HG02970 (cell line): Measurements from ENCODE around the gene CEBPB.

Experiments used
- ATAC-seq: cut with Tn5 transposase; IDR thresholded peaks from one replicate; pipeline ENCODE4 v1.9.1; 2021; ENCODE audit warnings: mild to moderate bottlenecking, moderate library complexity, moderate number of reproducible peaks; ENCODE audit not compliant: unreplicated experiment, low FRiP score

Gene CEBPB

DNA sequence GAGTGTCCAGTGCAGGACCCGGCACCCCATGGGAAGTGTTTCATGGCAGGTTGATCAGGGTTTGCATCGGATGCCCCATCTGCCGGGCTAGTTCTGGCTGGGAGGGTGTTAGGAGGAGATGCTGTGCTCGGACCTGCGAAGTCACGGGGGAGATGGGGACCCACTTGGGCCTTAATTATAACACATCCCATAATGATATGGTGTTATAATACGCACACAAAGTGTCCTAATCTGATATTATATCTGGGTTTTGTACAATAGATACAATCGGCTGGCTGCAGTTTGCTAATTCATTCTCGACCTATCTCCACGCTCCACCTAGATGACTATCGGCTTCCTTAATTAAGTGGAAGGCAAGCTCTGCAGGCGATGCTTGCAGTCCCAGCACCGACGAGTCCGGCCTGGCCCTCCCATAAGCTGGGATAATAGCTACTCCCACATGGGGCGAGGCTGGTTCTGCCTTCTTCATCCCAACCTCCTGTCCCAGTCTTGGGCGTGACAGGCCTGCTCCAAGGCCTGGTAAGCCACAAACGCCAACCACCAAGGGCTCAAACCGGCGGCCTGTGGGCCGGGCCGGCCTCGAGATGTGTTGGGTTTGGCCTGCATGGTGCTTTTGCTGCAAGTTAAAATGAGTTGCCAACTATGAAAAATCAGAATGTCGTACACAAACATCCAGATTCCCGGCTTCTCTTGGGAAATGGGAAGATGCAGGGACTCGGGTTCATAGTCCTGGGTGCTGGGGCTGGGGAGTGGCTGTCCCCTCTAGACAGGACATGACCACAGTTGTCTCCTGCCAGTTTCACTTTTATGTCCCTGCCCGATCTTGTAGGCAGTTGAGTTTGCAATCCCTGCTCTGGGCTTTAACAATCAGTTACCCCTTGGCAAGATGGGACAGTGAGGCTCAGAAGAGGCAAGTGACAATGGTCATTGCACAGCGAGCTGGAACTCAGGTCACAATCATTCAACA lies 32.7 kb downstream of the CEBPB start:
- no peak for ATAC-seq

DNA sequence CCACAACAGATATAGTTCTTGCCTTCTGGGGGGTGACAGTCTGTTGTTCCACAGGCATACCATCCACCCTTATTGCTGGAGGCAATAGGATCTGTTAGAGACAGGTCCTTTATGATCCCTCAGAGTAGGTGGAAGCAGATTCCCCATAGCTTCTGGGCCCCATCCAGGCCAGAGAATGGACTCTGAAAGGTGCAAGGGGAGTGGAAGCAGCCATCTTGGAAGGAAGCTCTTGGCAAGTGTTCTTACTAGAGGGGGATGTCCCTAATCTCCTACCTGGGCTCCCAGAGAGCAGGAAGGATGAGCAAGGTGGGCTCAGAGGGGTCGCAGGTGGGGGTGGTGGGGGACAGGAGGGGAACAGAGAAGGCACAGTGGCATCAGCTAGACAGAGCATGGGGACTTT lies 33.4 kb downstream of the CEBPB start:
- no peak for ATAC-seq

DNA sequence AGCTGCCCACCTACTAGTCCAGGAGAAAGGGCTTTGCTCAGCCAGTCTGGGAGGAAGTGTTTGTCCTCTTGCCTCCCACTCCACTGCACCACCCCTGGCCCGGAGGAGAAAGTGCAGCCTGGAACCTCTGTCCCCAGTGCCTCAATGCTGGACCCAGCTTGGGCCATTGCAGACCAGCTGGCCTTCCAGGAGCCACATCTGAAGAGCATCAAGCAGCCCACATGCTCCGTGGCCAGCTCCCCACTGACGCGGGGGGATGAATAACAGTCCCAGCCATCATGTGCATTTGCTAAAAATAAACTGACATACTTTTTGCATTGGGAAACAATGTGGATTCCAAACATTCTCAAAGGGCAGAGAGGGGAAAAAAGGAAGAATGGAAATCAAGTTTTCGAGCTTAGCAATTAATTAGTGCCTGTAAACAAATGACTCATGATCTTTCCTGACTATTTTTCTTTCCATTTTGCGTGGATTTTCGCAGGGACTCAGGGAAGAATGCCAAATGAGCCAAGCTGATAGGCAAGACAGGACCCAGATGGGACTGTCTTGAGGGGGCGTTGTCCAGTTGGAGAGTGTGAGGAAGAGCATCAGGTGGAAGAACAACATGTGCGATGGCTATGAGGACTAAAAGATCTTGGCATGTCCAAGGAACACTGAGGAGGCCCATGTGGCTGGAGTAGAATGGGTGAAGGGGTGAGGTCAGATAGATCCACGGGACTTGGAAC lies 34.1 kb downstream of the CEBPB start:
- no peak for ATAC-seq

DNA sequence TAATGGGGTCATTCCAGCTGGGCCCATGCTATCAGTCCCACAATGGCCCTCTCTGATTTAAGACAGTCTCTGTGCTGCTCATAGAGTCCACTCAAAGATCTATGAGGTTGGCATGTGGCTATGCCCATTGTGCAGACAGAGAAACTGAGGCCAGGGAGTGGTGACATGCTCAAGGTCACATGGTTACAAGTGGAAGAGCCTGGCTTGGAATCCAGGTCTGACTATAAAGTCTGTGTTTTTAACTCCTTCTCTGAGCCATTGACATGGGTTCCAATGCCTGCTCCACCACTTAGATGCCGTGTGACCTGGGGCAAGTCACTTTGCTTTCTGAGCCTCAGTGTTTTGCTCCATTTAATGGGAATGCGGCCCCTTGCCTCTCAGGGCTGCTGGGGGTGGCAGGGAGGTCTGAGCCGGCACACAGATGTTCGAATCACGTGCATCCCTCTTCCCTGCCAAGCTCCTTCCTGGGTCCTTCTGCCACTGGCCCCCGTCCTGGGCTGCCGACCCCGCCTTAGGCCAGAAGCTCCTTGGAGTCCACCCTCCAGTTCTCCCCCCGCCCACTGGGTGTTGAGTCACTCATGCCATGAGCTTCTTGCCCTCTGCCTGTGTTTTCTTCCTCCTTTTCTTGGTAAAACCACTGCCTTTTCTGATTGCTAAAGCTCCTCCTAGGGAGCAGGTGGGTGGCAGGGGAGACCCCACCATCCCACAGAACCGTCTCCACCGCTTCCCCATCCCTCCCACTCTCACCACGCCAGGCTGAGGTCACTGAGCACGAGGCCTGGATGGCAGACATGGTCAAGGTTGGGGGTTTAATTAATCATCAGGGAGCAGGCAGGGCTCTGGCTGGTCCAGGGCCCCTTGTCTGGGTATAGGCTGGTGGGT lies 35.7 kb downstream of the CEBPB start:
- no peak for ATAC-seq

DNA sequence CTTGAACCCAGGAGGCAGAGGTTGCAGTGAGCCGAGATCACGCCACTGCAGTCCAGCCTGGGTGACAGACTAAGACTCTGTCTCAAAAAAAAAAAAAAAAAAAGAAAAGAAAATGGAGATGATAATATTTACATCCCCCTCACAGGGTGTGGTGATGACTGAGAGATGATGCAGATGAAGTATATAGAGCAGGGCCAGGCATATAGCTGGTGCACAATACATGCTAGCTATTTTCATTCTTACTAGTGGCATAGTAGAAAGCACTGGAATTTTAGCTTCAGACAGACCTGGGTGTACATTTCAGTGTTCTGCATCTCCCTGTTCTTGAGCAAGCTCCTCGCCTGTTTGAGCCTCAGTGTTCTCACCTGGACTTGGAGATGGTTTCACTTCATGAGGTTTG lies 36.9 kb downstream of the CEBPB start:
- ATAC-seq: no peak

DNA sequence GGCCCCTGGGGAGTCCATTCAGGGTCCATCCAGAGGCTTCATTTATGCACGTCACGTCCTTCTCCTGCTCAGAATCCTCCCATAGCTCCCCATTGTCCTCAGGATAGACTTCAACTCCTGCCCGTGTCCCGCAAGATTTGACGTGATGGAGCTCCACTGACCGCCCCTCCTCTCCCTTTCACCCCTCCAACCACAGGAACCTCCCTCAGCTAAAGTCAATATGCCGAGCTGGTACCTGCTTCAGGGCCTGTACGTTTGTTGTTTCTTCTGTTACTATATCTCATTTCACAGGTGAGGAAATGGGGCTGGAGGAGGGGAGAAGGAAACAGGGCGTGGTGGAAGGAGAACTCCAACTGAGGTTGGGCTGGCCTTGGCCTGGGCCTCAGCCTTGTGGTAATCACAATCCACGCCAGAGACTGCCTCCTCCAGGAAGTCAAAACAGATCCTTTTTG lies 38.6 kb downstream of the CEBPB start:
- no peak for ATAC-seq

DNA sequence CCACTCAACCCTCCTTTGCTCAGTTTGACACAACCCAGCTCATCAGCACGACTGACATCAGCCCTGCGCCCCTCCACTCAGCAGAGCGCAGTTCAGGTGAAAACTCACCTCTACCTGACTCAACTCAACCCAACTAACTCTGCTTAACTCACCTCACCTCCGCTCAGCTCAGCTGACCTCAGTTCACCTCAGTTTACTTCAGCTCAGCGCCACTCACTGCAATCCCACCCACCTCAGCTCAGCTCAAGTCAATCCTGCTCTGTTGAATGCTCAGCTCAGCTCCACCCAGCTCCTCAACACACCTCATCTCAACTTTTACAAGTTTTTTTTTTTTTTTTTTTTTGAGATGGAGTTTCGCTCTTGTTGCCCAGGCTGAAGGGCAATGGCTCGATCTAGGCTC lies 39.6 kb downstream of the CEBPB start:
- no peak for ATAC-seq

DNA sequence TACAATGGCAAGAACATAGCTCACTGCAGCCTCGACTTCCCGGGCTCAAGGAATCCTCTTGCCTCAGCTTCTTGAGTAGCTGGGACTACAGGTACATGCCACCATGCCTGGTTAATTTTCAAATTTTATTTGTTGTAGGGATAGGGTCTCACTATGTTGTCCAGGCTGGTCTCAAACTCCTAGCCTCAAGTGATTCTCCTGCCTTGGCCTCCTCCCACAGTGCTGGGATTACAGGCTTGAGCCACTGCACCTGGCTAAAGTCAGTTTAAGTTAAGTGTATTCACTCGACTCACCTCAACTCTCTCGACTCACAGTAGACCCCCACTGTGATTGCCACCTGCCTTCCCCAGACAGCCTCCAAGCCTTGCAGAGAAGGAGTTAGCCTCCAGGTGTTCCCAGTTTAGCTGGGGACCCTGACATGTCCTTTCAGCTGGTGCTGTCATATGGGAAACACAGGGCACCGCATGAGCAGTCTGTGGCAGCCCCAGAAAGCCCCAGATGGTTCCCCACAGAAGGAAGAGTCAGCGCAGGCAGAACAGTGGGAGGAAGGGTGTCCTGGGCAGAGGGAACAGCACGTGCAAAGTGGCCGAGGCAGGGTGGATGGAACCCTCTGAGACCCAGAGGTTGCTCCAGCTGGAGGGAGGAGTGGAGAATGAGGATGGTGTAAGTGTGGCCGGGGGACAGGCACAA lies 40.4 kb downstream of the CEBPB start:
- no peak for ATAC-seq

DNA sequence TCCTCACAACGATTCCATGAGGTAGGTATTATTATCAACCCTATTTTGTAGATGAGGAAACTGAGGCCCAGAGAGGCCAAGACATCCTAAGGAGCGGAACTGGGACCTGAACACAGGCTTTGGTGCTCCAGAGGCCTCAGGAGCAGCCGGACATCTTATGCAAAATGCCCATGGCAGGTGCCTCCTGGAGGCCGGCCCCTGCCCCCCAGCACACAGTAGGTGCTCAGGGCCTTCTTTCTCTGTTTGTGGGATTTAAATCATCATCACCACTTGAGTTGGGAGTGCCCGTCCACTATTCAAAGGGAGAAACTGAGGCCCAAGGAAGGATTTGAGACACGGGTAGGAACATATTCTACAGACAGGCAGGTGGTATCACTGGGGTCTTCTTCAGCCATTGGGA lies 41.2 kb downstream of the CEBPB start:
- no peak for ATAC-seq

DNA sequence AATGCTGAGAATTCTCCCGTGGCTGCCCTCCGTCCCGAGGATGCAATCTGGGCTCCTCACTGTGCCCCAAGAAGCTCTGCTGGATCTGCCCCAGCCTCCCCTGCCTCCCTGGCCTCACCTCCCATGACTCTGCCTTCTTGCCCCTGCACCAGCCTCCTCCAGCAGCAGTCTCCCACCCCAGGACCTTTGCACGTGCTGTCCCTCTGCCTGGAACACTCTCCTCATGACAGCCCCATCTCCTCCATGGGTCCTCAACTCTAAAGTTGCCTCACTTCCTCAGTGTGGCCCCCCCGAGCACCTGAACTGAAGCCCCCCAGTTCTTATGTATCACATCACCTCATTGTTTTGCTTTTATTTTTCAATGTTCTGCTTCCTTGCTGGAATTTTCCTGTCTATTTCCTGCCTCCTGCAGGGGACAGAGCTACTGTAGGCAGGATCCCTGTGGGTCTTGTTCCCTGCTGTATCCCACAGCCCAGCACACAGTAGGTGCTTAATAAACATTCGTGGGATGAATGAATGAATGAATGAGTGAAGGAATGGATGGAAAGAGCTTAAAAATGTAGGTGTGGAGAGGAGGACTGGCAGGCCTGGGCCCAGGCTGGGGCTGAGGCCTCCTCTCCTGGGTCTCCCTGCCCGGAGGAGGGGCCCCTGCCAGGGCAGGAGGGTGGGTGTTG lies 42.2 kb downstream of the CEBPB start:
- ATAC-seq: no peak

DNA sequence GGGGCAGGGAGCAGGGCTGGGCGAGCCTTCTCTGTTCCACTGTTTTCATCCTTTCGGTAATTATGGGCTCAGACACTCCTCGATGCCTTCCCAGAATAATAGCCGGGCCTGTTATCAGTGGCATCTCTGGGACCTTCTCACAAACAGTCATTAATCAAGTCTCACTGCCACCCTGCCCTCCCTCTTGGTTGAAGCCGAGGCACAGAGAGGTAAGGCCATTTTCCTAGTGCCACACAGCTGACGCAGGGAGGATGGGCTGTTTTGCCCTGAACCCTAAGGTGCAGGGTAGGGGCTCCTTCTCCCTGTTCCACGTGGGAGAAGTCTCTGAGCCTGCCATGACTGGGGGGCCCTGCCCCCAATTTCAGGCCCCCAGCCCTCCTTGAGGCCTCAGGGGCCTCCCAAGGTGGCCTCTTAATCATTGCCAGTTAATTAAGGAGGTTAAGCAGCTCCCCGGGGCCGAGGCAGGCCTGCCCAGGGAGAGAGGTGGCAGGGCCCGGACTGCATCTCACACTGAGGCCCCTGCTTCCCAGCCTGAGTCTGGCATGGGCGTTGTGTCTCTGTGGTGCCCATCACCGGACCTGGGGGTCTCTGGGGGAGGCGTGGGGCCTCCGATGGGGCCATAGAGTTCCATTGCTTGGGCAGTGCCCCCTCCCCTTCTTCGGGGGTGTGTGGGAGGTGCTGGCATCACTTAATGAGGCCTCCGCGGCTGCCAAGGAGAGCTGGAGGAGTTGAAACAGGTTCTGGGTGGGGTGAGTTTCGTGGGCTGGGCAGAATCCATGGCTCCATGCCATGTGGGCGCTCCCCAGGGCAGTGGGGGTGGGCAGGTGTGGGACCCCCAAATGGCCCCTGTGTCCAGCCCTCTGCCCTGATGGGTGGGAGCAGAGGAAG lies 42.9 kb downstream of the CEBPB start:
- no peak for ATAC-seq

DNA sequence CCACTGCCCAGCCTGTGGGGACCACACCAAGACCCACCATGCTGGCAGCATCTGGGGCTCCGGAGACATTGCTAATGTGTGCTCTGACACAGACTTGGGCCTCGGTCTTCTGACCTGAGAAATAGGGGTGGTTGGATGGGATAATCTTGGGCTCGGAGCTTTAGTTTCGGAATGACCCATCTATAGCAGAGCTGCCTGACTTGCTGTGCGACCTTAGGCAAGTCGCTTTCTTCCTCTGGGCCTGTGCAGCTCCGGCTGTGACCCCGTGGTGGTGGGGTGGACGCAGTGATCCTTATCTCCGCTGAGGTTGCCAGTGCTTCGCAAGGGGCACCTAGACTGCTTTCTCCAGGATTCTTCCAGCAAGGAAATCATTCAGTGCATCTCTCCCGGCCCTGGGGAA lies 43.7 kb downstream of the CEBPB start:
- ATAC-seq: no peak

DNA sequence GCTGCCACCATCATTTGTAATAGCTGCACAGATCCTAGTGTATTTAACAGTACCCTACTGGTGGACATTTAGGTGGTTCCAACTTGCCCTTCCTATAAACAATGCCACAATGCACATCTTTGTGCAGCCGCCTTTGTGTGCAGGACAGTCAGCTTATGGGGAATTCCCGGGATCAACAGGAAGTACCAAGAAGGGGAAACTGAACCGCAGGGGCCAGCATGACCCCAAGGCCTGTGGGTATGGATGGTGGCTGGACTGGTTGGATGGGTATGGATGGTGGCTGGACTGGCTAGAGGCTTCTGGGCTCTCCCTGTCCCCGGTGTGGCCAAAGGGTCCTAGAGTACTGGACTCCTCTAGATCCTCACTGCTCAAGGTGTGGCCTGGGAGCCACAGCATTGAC lies 46.7 kb downstream of the CEBPB start:
- no peak for ATAC-seq

DNA sequence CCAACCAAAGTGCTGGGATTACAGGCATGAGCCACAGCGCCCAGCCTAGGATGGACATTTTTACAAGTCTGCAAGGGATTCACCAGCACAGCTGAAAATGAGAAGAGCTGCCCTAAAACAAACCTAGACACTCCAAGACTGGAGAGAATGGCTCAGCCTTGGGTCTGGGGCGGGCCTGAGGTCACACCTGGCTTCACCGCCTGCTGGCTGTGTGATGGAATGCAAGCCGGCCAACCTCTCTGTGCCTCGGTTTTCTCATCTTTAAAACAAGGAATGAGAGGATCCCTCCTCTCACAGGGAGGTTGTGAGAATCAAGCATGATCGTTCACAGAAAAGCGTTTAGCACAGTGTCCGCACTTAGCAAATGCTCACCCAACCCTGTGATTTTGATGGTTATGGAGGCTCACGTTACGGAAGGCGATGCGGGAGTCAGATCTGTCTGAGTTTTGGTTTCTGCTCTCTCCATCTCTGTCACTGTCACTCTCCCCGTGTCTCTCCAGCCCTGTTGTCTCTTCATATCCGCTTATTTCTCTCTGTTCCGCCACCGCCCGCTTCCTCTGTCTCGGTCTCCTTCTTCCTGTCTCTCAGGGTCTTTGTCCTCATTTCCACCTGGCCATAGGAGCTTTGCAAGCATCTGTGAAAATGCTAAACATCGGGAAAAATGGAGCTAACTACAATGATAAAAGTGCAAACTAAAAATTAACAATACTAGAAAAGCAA lies 47.6 kb downstream of the CEBPB start:
- ATAC-seq: no peak

DNA sequence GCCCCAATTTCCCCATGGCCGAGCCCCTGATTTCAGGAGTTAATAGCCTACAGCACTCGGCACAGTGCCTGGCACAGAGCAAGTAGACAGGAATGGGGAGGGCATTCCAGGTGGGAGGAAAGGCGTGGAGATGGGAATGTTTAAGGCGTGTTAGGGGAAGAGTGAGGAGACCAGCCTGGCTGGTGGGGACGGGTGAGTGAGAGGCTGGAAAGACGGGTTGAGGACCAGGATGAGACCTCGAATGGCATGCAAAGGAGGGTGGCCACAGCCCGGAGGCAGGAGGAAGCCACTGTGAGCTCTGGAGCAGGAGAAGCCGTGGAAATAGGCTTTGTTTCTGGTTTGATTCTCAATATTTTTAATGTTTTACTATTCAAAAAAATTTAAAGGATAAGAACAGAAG lies 49.5 kb downstream of the CEBPB start:
- ATAC-seq: no peak

DNA sequence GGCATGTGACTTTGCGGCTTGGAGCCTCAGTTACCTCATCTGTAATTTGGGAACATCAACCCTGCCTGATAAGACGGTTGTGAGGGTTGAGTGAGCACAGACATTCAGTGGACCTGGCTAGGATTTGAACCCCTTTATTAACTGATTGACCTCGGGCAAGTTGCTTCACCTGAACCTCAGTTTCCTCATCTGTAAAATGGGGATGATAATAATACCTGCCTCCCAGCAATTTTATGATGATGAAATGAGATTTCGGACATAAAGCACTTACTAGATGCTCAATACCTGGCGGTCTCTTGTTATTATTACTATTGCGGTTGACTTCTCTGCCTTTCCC lies 51.5 kb downstream of the CEBPB start:
- ATAC-seq: no peak
